Fibroblast of pulmonary artery (primary cell): Measurements from ENCODE around the gene NDUFAF5.

ENCODE experiments used
- DNase-seq: peaks from one replicate; pipeline ENCODE4 v3.0.0-alpha.2; 2010; ENCODE audit warnings: low read depth
- H3K4me3 ChIP-seq: replicated peaks from 2 replicates; pipeline ENCODE4 v1.5.1; 2011; ENCODE audit warnings: low read depth, mild to moderate bottlenecking, control low read depth, low read length, moderate library complexity
- CTCF ChIP-seq: IDR thresholded peaks from 2 replicates; pipeline ENCODE4 v1.5.1; 2011; ENCODE audit warnings: mild to moderate bottlenecking, control low read depth, low read length, inconsistent platforms; ENCODE audit errors: missing control alignments

The NDUFAF5 gene

GRCh38 chr20:13855613-13856012 is 70.8 kb downstream of the NDUFAF5 start:
- no peak for TF ChIP-seq CTCF
- DNase-seq = no peak
- no peak overlapping the region for H3K4me3 ChIP-seq

GRCh38 chr20:13856354-13856753 is 71.5 kb downstream of the NDUFAF5 start:
- no peak for TF ChIP-seq CTCF
- no peak overlapping the region for H3K4me3 ChIP-seq
- DNase-seq = no peak

GRCh38 chr20:13857304-13857703 is 72.5 kb downstream of the NDUFAF5 start:
- no peak for TF ChIP-seq CTCF

GRCh38 chr20:13857961-13858360 is 73.1 kb downstream of the NDUFAF5 start:
- no peak overlapping the region for H3K4me3 ChIP-seq
- no peak for TF ChIP-seq CTCF
- no peak for DNase-seq

More at GRCh38 chr20:13857304-13857703, 72.5 kb downstream of the NDUFAF5 start:
- H3K4me3 ChIP-seq = no peak overlapping the region
- no peak for DNase-seq

GRCh38 chr20:13858439-13858838 is 73.6 kb downstream of the NDUFAF5 start:
- no peak for DNase-seq
- TF ChIP-seq CTCF = no peak
- no peak overlapping the region for H3K4me3 ChIP-seq

- TF ChIP-seq CTCF = no peak
- no peak overlapping the region for H3K4me3 ChIP-seq
- no peak for DNase-seq
Observed at GRCh38 chr20:13858871-13859270, 74.0 kb downstream of the NDUFAF5 start.

GRCh38 chr20:13862245-13862644 is 77.4 kb downstream of the NDUFAF5 start:
- no peak overlapping the region for H3K4me3 ChIP-seq
- no peak for TF ChIP-seq CTCF
- DNase-seq = no peak
